Measurements from ENCODE around the gene CDC42EP4. TPM values are rescaled to one million over a fixed set of nuclear protein-coding genes. Genes with fewer than 3 reads are reported as not detected.

Gene CDC42EP4
- total RNA-seq, 4 donors from 2014 or later, result 33.8 to 127 (median 97.8) TPM

DNA sequence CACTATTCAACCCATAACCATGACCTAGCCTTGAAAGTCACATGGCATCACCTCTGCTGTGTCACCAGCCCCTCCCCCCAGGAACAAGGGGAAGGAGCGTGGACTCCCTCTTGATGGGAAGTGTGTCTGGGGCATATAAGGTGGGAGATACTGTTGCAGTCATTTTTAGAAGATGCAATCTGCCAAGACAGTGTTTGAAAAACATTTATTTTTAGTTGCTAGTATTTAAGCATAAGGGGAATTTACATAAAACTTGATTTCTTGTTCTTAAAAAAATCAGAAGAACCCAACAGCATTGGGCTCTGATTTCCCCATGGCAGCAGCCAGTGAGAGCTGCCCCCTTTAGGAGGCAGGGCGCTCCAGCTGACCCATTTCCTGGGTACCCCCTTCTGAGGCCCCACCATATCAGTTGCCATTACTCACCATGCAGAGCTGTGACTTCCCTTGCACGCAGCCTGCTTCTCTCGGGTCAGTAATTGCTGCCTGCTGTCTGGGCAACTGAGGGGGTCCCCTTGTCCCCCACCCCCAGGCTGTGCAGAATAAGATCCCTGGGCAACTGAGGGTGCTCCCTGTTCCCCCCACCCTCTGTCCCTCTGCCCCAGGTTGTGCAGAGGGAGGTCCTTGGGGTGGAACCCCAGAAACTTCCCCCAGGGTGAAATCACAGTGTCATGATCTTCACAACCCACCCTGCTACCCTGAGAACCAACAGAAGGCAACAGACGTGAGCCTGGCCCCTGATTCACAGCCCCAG is 11.8 kb upstream of the CDC42EP4 start:
- no peaks in the 10 kb centered on the region for H3K9me3 ChIP-seq
- DNase-seq, result no peak
- peak overlapping the region in 1 of 4 donors; percentile 49 for H3K27ac ChIP-seq
- H3K27me3 ChIP-seq, result no peaks in the 10 kb centered on the region
- no peaks in the 10 kb centered on the region for H3K4me1 ChIP-seq
- no peaks in the 10 kb centered on the region for H3K36me3 ChIP-seq
- H3K4me3 ChIP-seq, result no peak overlapping the region
- TF ChIP-seq POLR2A (IDR thresholded peaks at IDR 0.05), result no peak
- TF ChIP-seq, protein P1, sequence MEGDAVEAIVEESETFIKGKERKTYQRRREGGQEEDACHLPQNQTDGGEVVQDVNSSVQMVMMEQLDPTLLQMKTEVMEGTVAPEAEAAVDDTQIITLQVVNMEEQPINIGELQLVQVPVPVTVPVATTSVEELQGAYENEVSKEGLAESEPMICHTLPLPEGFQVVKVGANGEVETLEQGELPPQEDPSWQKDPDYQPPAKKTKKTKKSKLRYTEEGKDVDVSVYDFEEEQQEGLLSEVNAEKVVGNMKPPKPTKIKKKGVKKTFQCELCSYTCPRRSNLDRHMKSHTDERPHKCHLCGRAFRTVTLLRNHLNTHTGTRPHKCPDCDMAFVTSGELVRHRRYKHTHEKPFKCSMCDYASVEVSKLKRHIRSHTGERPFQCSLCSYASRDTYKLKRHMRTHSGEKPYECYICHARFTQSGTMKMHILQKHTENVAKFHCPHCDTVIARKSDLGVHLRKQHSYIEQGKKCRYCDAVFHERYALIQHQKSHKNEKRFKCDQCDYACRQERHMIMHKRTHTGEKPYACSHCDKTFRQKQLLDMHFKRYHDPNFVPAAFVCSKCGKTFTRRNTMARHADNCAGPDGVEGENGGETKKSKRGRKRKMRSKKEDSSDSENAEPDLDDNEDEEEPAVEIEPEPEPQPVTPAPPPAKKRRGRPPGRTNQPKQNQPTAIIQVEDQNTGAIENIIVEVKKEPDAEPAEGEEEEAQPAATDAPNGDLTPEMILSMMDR (IDR thresholded peaks at IDR 0.05), result no peak

DNA sequence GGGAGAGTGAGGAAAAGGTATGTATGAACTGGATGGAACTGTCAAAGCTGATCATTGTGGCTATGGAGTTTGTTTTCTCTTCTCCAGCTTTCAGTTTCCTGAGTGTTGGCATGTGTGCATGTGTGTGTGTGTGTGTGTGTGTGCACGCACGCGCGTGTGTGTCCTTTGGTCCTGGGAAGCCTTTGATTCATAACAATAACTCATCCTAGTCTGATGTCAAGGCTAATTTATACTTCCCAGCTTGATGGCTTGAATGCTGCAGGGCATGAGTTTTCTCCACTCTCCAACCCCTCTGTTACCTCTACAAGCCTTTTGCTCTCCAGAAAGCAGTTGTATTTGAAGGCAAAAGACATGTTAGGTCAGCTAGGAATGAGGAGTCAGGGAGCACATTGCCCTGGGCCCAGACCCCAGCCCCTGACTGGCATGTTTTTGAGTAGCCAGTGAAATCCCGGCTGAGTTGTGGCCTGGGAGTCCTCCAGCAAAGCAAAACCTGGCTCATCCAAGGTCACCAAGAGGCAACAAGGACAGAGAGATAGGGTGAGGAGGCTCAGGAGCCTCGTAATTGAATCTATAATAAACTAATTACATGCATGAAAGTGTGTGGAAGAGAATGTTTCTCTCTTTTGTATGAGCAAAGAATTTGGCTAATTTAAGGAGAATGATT is 8.9 kb upstream of the CDC42EP4 start:
- TF ChIP-seq POLR2A (IDR thresholded peaks at IDR 0.05), result no peak
- TF ChIP-seq, protein P1 (IDR thresholded peaks at IDR 0.05), result no peak
- Histone ChIP-seq H3K4me3 (no peak overlapping the region), H3K27ac (no peak overlapping the region), H3K4me1 (peaks cover 0 to 16% (median 0%) of the 10 kb centered on the region in 4 donors), H3K36me3 (no peaks in the 10 kb centered on the region), H3K27me3 (no peaks in the 10 kb centered on the region), H3K9me3 (no peaks in the 10 kb centered on the region)
- no peak for DNase-seq

DNA sequence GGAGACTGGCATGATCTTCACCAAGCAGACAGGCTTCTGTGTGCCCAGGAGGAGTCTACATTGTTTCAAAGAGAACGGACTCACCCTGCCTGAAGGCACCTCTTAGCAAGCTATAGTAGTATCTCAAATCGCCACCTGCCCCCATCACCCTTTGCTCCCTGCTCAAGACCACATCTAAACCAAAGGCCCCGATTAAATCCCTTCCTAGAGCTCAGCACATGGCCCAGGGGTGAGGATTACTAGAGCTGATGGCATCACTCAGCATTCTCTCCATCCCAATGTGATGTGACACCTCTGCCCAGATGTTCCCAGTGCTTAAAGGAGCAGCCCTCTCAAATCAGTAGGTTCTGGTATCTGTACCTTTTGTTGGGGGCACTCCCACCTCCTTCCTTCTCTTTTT is 8.0 kb upstream of the CDC42EP4 start:
- no peak for DNase-seq
- no peaks in the 10 kb centered on the region for H3K9me3 ChIP-seq
- peaks cover 0 to 16% (median 0%) of the 10 kb centered on the region in 4 donors for H3K4me1 ChIP-seq
- no peak overlapping the region for H3K27ac ChIP-seq
- no peaks in the 10 kb centered on the region for H3K36me3 ChIP-seq
- H3K27me3 ChIP-seq, result no peaks in the 10 kb centered on the region
- no peak for TF ChIP-seq POLR2A (IDR thresholded peaks at IDR 0.05)
- TF ChIP-seq, protein P1 (IDR thresholded peaks at IDR 0.05), result no peak
- H3K4me3 ChIP-seq, result no peak overlapping the region

DNA sequence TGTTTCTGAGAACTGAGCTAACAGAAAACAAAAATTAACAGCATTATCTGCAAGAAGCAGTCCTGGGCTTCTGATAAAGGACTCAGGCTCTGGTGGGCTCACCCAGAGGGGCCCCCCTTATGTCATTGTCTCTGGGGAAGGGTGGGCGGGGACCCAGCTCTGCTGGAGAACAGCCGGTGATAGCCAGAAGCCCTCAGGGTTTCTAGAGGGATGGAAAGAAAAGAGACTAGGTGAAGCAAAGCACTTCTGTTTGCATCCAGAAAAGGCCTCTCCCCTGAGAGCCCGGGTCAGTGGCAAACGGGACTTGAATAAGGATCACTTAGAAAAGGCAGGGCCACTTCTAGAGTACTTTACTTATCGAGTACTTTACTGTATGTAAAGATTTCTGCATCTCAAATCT is 7.0 kb upstream of the CDC42EP4 start:
- Histone ChIP-seq H3K4me3 (no peak overlapping the region), H3K4me1 (peaks cover 0 to 16% (median 0%) of the 10 kb centered on the region in 4 donors), H3K36me3 (no peaks in the 10 kb centered on the region), H3K27ac (no peak overlapping the region), H3K9me3 (no peaks in the 10 kb centered on the region), H3K27me3 (no peaks in the 10 kb centered on the region)
- TF ChIP-seq, protein P1 (IDR thresholded peaks at IDR 0.05), result no peak
- TF ChIP-seq POLR2A (IDR thresholded peaks at IDR 0.05), result no peak
- no peak for DNase-seq

DNA sequence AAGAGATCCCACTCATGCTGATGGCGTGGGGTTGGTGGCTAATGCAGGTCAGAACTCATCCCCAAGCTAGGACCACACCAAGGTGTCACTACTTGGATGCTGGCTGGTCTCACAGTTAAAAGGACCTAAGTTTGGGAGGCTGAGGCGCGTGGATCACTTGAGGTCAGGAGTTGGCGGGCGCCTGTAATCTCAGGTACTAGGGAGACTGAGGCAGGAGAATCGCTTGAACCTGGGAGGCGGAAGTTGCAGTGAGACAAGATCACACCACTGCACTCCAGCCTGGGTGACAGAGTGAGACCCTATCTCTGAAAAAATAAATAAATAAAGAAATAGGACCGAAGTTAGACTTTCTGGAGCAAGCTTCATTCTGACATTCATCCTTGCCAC is 6.6 kb upstream of the CDC42EP4 start:
- Histone ChIP-seq H3K4me1 (peaks cover 0 to 16% (median 0%) of the 10 kb centered on the region in 4 donors), H3K36me3 (no peaks in the 10 kb centered on the region), H3K27ac (no peak overlapping the region), H3K27me3 (no peaks in the 10 kb centered on the region), H3K9me3 (no peaks in the 10 kb centered on the region), H3K4me3 (no peak overlapping the region)
- DNase-seq, result no peak
- TF ChIP-seq, protein P1 (IDR thresholded peaks at IDR 0.05), result no peak
- no peak for TF ChIP-seq POLR2A (IDR thresholded peaks at IDR 0.05)
